HepG2 (cell line): ENCODE measurements around the gene MARK2. TPM values are rescaled to one million over a fixed set of nuclear protein-coding genes. Genes with fewer than 3 reads are reported as not detected.
A peak's percentile ranks its signal among the peaks of the same experiment; 100 is the strongest.

Experiments used
- ARID4A ChIP-seq: sonication (generic); formaldehyde crosslinking; IDR thresholded peaks from 2 replicates; pipeline ENCODE4 v1.5.0; 2020; ENCODE audit warnings: mild to moderate bottlenecking, missing genetic modification reagents, borderline replicate concordance
- CSRNP2 ChIP-seq: sonication (generic); formaldehyde crosslinking; conservative IDR thresholded peaks from 2 replicates; pipeline ENCODE4 v1.8.0; 2022; ENCODE audit warnings: low read depth, missing genetic modification reagents
- ERF ChIP-seq: IDR thresholded peaks from 2 replicates; pipeline ENCODE4 v1.6.1; 2018; ENCODE audit warnings: missing biosample characterization, missing genetic modification reagents
- HMGXB3 ChIP-seq: sonication (generic); formaldehyde crosslinking; IDR thresholded peaks from 2 replicates; pipeline ENCODE4 v1.4.0; 2020; ENCODE audit warnings: missing genetic modification reagents, borderline replicate concordance
- MATR3 ChIP-seq: sonication (generic); formaldehyde crosslinking; IDR thresholded peaks from 2 replicates; pipeline ENCODE4 v1.4.0; 2020; ENCODE audit warnings: missing genetic modification reagents
- MXD1 ChIP-seq: sonication (generic); formaldehyde crosslinking; IDR thresholded peaks from 2 replicates; pipeline ENCODE4 v1.4.0; 2020; ENCODE audit warnings: mild to moderate bottlenecking, missing genetic modification reagents
- PRMT3 ChIP-seq: sonication (generic); formaldehyde crosslinking; IDR thresholded peaks from 2 replicates; pipeline ENCODE4 v1.8.1; 2022; ENCODE audit warnings: low read depth, mild to moderate bottlenecking, moderate library complexity, missing genetic modification reagents, borderline replicate concordance
- SAFB2 ChIP-seq: sonication (generic); formaldehyde crosslinking; IDR thresholded peaks from 2 replicates; pipeline ENCODE4 v1.5.1; 2020; ENCODE audit warnings: missing genetic modification reagents, low read depth, mild to moderate bottlenecking, borderline replicate concordance
- SIN3A ChIP-seq: IDR thresholded peaks from 2 replicates; pipeline ENCODE4 v1.6.1; 2011; ENCODE audit warnings: low read depth, mild to moderate bottlenecking, control low read depth, low read length, borderline replicate concordance
- TBX2 ChIP-seq: sonication (generic); formaldehyde crosslinking; IDR thresholded peaks from 2 replicates; pipeline ENCODE4 v1.5.0; 2020; ENCODE audit warnings: missing genetic modification reagents, mild to moderate bottlenecking, borderline replicate concordance
- ZBTB37 ChIP-seq: sonication (generic); formaldehyde crosslinking; IDR thresholded peaks from 2 replicates; pipeline ENCODE4 v1.4.0; 2020; ENCODE audit warnings: mild to moderate bottlenecking, missing genetic modification reagents
- ZEB1 ChIP-seq: IDR thresholded peaks from 2 replicates; pipeline ENCODE4 v1.6.1; 2012; ENCODE audit warnings: mild to moderate bottlenecking, low read depth, inconsistent platforms; ENCODE audit not compliant: insufficient replicate concordance
- ZIK1 ChIP-seq: sonication (generic); formaldehyde crosslinking; IDR thresholded peaks from 2 replicates; pipeline ENCODE4 v1.5.0; 2020; ENCODE audit warnings: mild to moderate bottlenecking, low read depth, missing genetic modification reagents, borderline replicate concordance
- ZNF614 ChIP-seq: IDR thresholded peaks from 2 replicates; pipeline ENCODE4 v1.6.1; 2018; ENCODE audit warnings: missing biosample characterization, missing genetic modification reagents, inconsistent platforms, borderline replicate concordance
- polyA plus RNA-seq, 8 experiments: library from polyadenylated mRNA; depleted of rRNA in 3 of 8; stranded (reverse) in 7 of 8; unstranded in 1 of 8; fragments of >200 nt; fragmentation: Illumina TruSeq in 4 of 8; extraction: Trizol in 4 of 8; gene quantifications; 2 replicates each; pipeline versions ENCODE4 v1.2.1 to v1.2.3, GENCODE V29; 2011 to 2016; ENCODE audit warnings: low read depth in 4 of 8, missing spikeins in 1 of 8, mixed read lengths in 1 of 8; ENCODE audit not compliant: insufficient read depth in 1 of 8
- total RNA-seq, 5 experiments: library from RNA; depleted of rRNA; stranded (reverse); fragments of >200 nt; fragmentation: Illumina TruSeq; extraction: Trizol; gene quantifications; 2 replicates each; pipeline ENCODE4 v1.2.3, GENCODE V29; 2016; ENCODE audit warnings: low read depth in 1 of 5

Gene MARK2
- total and polyA plus RNA-seq, 2 of the 13 experiments (the other 11 are each of a cell fraction or from before 2014, with no cell fraction given) = 13.5 to 13.9 TPM

- TF ChIP-seq CSRNP2 (CRISPR knock-in tag) (no peak), ZEB1 (peak; percentile 18), SAFB2 (CRISPR knock-in tag) (peak; percentile 31), ZBTB37 (no peak), ZIK1 (CRISPR knock-in tag) (peak; percentile 41; the same call in 1 of the 2 replicates), MXD1 (no peak), TBX2 (peak; percentile 72), MATR3 (CRISPR knock-in tag) (no peak), ZNF614 (CRISPR knock-in tag) (peak; percentile 34; the same call in 1 of the 2 replicates), PRMT3 (CRISPR knock-in tag) (no peak), SIN3A (peak; percentile 95; the same call in 1 of the 2 replicates), ARID4A (CRISPR knock-in tag) (peak; percentile 97), ERF (CRISPR knock-in tag) (0 out of 2 replicates have a peak, but pooled peaks have one; percentile 31), HMGXB3 (CRISPR knock-in tag) (peak; percentile 41; the same call in 1 of the 2 replicates)
Measured at GRCh38 chr11:63938479-63939396, 99.8 kb downstream of the MARK2 start, which contains the start of gene NAA40 (continued).
